Thoracic aorta (tissue), 2 donors: Measurements from ENCODE around the gene VWC2. TPM values are rescaled to one million over a fixed set of nuclear protein-coding genes. Genes with fewer than 3 reads are reported as not detected.

Experiments
- ATAC-seq: fragments of 150-250 bp; one replicate; pipeline ENCODE4 v1.8.0; 2017; ENCODE audit warnings: low read depth; ENCODE audit not compliant: insufficient number of reproducible peaks, low FRiP score
- DNase-seq: peaks from one replicate; pipeline ENCODE4 v3.0.0-alpha.2; 2020; ENCODE audit warnings: low spot score
- H3K27ac ChIP-seq, 2 donors: fragments of 200-600 bp; sonication (generic); 1 replicate in 1 of 2; 2 replicates in 1 of 2; pipeline ENCODE4 v1.5.1; 2016; ENCODE audit warnings: mild to moderate bottlenecking in 2 of 2, moderate library complexity in 2 of 2
- H3K27me3 ChIP-seq: fragments of 200-600 bp; sonication (generic); replicated peaks from 2 replicates; pipeline ENCODE4 v1.6.0; 2016; ENCODE audit warnings: mild to moderate bottlenecking; ENCODE audit not compliant: insufficient read depth
- H3K36me3 ChIP-seq: fragments of 200-600 bp; sonication (generic); one replicate; pipeline ENCODE4 v1.5.1; 2016
- H3K4me1 ChIP-seq, 2 donors: fragments of 200-600 bp; sonication (generic); 1 replicate in 1 of 2; 2 replicates in 1 of 2; pipeline versions ENCODE4 v1.5.1 to v1.6.0; 2016; ENCODE audit warnings: low read depth in 2 of 2, mild to moderate bottlenecking in 1 of 2; ENCODE audit not compliant: control insufficient read depth in 1 of 2
- H3K4me3 ChIP-seq: fragments of 200-600 bp; sonication (generic); 2 replicates; pipeline ENCODE4 v1.5.1; 2016; ENCODE audit warnings: mild to moderate bottlenecking
- H3K9me3 ChIP-seq: fragments of 200-600 bp; sonication (generic); 2 replicates; pipeline ENCODE4 v1.5.1; 2016
- CTCF ChIP-seq: fragments of 200-600 bp; sonication (generic); IDR thresholded peaks from one replicate; pipeline ENCODE4 v1.5.1; 2019; ENCODE audit warnings: antibody characterized with exemption
- total RNA-seq, 2 donors: library from RNA; depleted of rRNA; stranded (reverse); fragments of >200 nt; gene quantifications; one replicate each; pipeline versions ENCODE4 v1.1.0 to v1.2.3, GENCODE V29; 2016

VWC2 gene
- under 1 TPM in 1 of 2 donors, not detected in 1; 0.14 TPM for total RNA-seq

GRCh38 chr7:49773218-49773935 is at the start of gene VWC2:
Gene VWC2 (plus strand): TSS chr7:49773638. CDS start chr7:49775436, 1,798 bp downstream.
- Histone ChIP-seq H3K36me3 (no peaks in the 10 kb centered on the region), H3K27ac (no peak within 1 kb of the TSS), H3K4me1 (peaks cover 9 to 29% of the 10 kb centered on the region in 2 donors), H3K27me3 (no peaks in the 10 kb centered on the region), H3K9me3 (no peaks in the 10 kb centered on the region), H3K4me3 (peak within 1 kb of the TSS; percentile 68)
- DNase-seq (no peak), ATAC-seq (no peak)
- no peak for TF ChIP-seq CTCF

- DNase-seq (no peak), ATAC-seq (no peak)
- no peak overlapping the region for H3K27ac ChIP-seq
- no peaks in the 10 kb centered on the region for H3K36me3 ChIP-seq
- no peaks in the 10 kb centered on the region for H3K27me3 ChIP-seq
- H3K4me3 ChIP-seq = no peak overlapping the region
- no peaks in the 10 kb centered on the region for H3K9me3 ChIP-seq
- TF ChIP-seq CTCF = no peak
- H3K4me1 ChIP-seq = no peaks in the 10 kb centered on the region
Observed at GRCh38 chr7:49724071-49724470, 49.4 kb upstream of the VWC2 start.

GRCh38 chr7:49731836-49732235 is 41.6 kb upstream of the VWC2 start:
- Histone ChIP-seq H3K4me1 (no peaks in the 10 kb centered on the region), H3K9me3 (no peaks in the 10 kb centered on the region), H3K27ac (no peak overlapping the region), H3K4me3 (no peak overlapping the region), H3K36me3 (no peaks in the 10 kb centered on the region), H3K27me3 (no peaks in the 10 kb centered on the region)
- ATAC-seq (no peak), DNase-seq (no peak)
- TF ChIP-seq CTCF = no peak

- Histone ChIP-seq H3K27me3 (no peaks in the 10 kb centered on the region), H3K36me3 (no peaks in the 10 kb centered on the region), H3K4me3 (no peak overlapping the region), H3K9me3 (no peaks in the 10 kb centered on the region), H3K27ac (no peak overlapping the region), H3K4me1 (no peaks in the 10 kb centered on the region)
- no peak for ATAC-seq
- TF ChIP-seq CTCF = no peak
- DNase-seq = no peak
Observed at GRCh38 chr7:49762666-49763065, 10.8 kb upstream of the VWC2 start.

- H3K27ac ChIP-seq = no peak overlapping the region
- no peak for TF ChIP-seq CTCF
- H3K27me3 ChIP-seq = no peaks in the 10 kb centered on the region
- ATAC-seq (no peak), DNase-seq (no peak)
- H3K36me3 ChIP-seq = no peaks in the 10 kb centered on the region
- H3K4me3 ChIP-seq = no peak overlapping the region
- no peaks in the 10 kb centered on the region for H3K4me1 ChIP-seq
- no peaks in the 10 kb centered on the region for H3K9me3 ChIP-seq
Observed at GRCh38 chr7:49763791-49764190, 9.6 kb upstream of the VWC2 start.
